ENCODE measurements around the gene CLEC3B. TPM values are rescaled to one million over a fixed set of nuclear protein-coding genes. Genes with fewer than 3 reads are reported as not detected.

CLEC3B gene
- total RNA-seq, 1 experiment from 2014 or later, result not detected

GRCh38 chr3:44993471-44994205, 32.5 kb upstream of the CLEC3B start:
- Histone ChIP-seq H3K36me3 (ENCODE audit: low read depth) (peaks cover 21% of the 10 kb centered on the region; the same call in 1 of the 2 replicates), H3K9me3 (ENCODE audit: insufficient read depth, low read depth) (no peaks in the 10 kb centered on the region), H3K27me3 (ENCODE audit: insufficient read depth, low read depth) (no peaks in the 10 kb centered on the region), H3K4me3 (no peak overlapping the region), H3K4me1 (replicated peaks; ENCODE audit: insufficient read depth) (peaks cover 23% of the 10 kb centered on the region), H2AFZ (no peak overlapping the region), H3K79me2 (ENCODE audit: low read depth) (peaks cover 35% of the 10 kb centered on the region), H4K20me1 (ENCODE audit: insufficient read depth) (no peaks in the 10 kb centered on the region; the same call in 1 of the 2 replicates), H3K27ac (peak overlapping the region; percentile 55), H3K9me2 (ENCODE audit: insufficient read depth) (no peaks in the 10 kb centered on the region), H3K4me2 (no peak overlapping the region), H3F3A (ENCODE audit: insufficient read depth, low read depth) (peaks cover 15% of the 10 kb centered on the region; the same call in 1 of the 2 replicates)
- intact Hi-C loops (cut with micrococcal nuclease; ENCODE audit: unreplicated experiment), result no loop called here
- POLR2A ChIA-PET (ENCODE audit: unreplicated experiment), result interaction anchor here (0.7 kb wide), 1 partner anchor 70 kb away, joined by 5 read pairs; no protein-coding TSS in a partner anchor
- peak in 1 of 2 experiments; percentile 64 for DNase-seq
- no peak for TF ChIP-seq EZH2 (IDR thresholded peaks at IDR 0.05; ENCODE audit: low read depth)
- no TSS peak for BruUV-seq (replicated peaks)
- CTCF ChIA-PET, result interaction anchor here (0.5 to 0.6 kb wide), 3 partner anchors 108 to 407 kb away, joined by 3 to 5 read pairs (median 4); no protein-coding TSS in a partner anchor

- H3K4me3 ChIP-seq, result no peak overlapping the region
- no peaks in the 10 kb centered on the region; the same call in 1 of the 2 replicates for H4K20me1 ChIP-seq (ENCODE audit: insufficient read depth)
- ChIA-PET POLR2A (ENCODE audit: unreplicated experiment) (interaction anchor here (0.6 kb wide), 1 partner anchor 45 kb away, joined by 4 read pairs; no protein-coding TSS in a partner anchor), CTCF (no interaction called here)
- no peak overlapping the region for H2AFZ ChIP-seq
- intact Hi-C loops (cut with micrococcal nuclease; ENCODE audit: unreplicated experiment), result no loop called here
- H3K4me2 ChIP-seq, result no peak overlapping the region
- no peaks in the 10 kb centered on the region for H3K27me3 ChIP-seq (ENCODE audit: insufficient read depth, low read depth)
- no peaks in the 10 kb centered on the region for H3K9me3 ChIP-seq (ENCODE audit: insufficient read depth, low read depth)
- peaks cover 19% of the 10 kb centered on the region; the same call in 1 of the 2 replicates for H3K79me2 ChIP-seq (ENCODE audit: low read depth)
- peaks cover 29% of the 10 kb centered on the region for H3K36me3 ChIP-seq (ENCODE audit: low read depth)
- H3F3A ChIP-seq (ENCODE audit: insufficient read depth, low read depth), result peaks cover 15% of the 10 kb centered on the region; the same call in 1 of the 2 replicates
- no peaks in the 10 kb centered on the region for H3K9me2 ChIP-seq (ENCODE audit: insufficient read depth)
- BruUV-seq (replicated peaks), result no TSS peak
- H3K4me1 ChIP-seq (replicated peaks; ENCODE audit: insufficient read depth), result peaks cover 23% of the 10 kb centered on the region
- no peak for DNase-seq
- no peak for TF ChIP-seq EZH2 (IDR thresholded peaks at IDR 0.05; ENCODE audit: low read depth)
- no peak for TF ChIP-seq CTCF (conservative IDR thresholded peaks at IDR 0.05)
- H3K27ac ChIP-seq, result no peak overlapping the region
These were observed 30.8 kb upstream of the CLEC3B start for GRCh38 chr3:44995142-44995770.

- H3K27ac ChIP-seq, result no peak overlapping the region
- no TSS peak for BruUV-seq (replicated peaks)
- no peaks in the 10 kb centered on the region for H3K27me3 ChIP-seq (ENCODE audit: insufficient read depth, low read depth)
- no peaks in the 10 kb centered on the region; the same call in 1 of the 2 replicates for H4K20me1 ChIP-seq (ENCODE audit: insufficient read depth)
- peaks cover 15% of the 10 kb centered on the region; the same call in 1 of the 2 replicates for H3F3A ChIP-seq (ENCODE audit: insufficient read depth, low read depth)
- H2AFZ ChIP-seq, result no peak overlapping the region
- H3K79me2 ChIP-seq (ENCODE audit: low read depth), result peaks cover 17% of the 10 kb centered on the region; the same call in 1 of the 2 replicates
- H3K9me2 ChIP-seq (ENCODE audit: insufficient read depth), result no peaks in the 10 kb centered on the region
- CTCF ChIA-PET, result no interaction called here
- no peak for DNase-seq
- intact Hi-C loops (cut with micrococcal nuclease; ENCODE audit: unreplicated experiment), result no loop called here
- TF ChIP-seq CTCF (conservative IDR thresholded peaks at IDR 0.05) (no peak), EZH2 (IDR thresholded peaks at IDR 0.05; ENCODE audit: low read depth) (no peak)
- peaks cover 23% of the 10 kb centered on the region for H3K4me1 ChIP-seq (replicated peaks; ENCODE audit: insufficient read depth)
- no peak overlapping the region for H3K4me2 ChIP-seq
- H3K9me3 ChIP-seq (ENCODE audit: insufficient read depth, low read depth), result no peaks in the 10 kb centered on the region
- POLR2A ChIA-PET (ENCODE audit: unreplicated experiment), result no interaction called here
- peaks cover 19% of the 10 kb centered on the region for H3K36me3 ChIP-seq (ENCODE audit: low read depth)
- H3K4me3 ChIP-seq, result no peak overlapping the region
These were observed 29.5 kb upstream of the CLEC3B start for GRCh38 chr3:44996556-44996969.

Measured in PC-9 (cell line).